ENCODE results near the gene COL4A1. TPM values are rescaled to one million over a fixed set of nuclear protein-coding genes. Genes with fewer than 3 reads are reported as not detected.

COL4A1 gene
- total and polyA plus RNA-seq, 2 donors = 334 to 1,096 TPM

- Histone ChIP-seq H3K36me3 (ENCODE audit: insufficient read depth) (no peaks in the 10 kb centered on the region), H3K4me1 (ENCODE audit: insufficient read depth) (no peaks in the 10 kb centered on the region), H3K27ac (ENCODE audit: low read depth) (no peak overlapping the region), H3K4me3 (ENCODE audit: low read depth, low read length) (no peak overlapping the region)
- WGBS = 82% methylated on average over 3 of the region's 3 CpGs
- DNase-seq (ENCODE audit: extremely low spot score) = no peak
These were observed 40.1 kb upstream of the COL4A1 start for GRCh38 chr13:110347088-110347487.

GRCh38 chr13:110346661-110347067 lies 39.7 kb upstream of the COL4A1 start:
- Histone ChIP-seq H3K4me1 (ENCODE audit: insufficient read depth) (no peaks in the 10 kb centered on the region), H3K27ac (ENCODE audit: low read depth) (no peak overlapping the region), H3K4me3 (ENCODE audit: low read depth, low read length) (no peak overlapping the region), H3K36me3 (ENCODE audit: insufficient read depth) (no peaks in the 10 kb centered on the region)
- 89% methylated on average over 17 of the region's 17 CpGs for WGBS
- DNase-seq (ENCODE audit: extremely low spot score) = no peak

- no peaks in the 10 kb centered on the region for H3K36me3 ChIP-seq (ENCODE audit: insufficient read depth)
- H3K27ac ChIP-seq (ENCODE audit: low read depth) = no peak overlapping the region
- WGBS = 85% methylated on average over 4 of the region's 4 CpGs
- DNase-seq (ENCODE audit: extremely low spot score) = no peak
- H3K4me1 ChIP-seq (ENCODE audit: insufficient read depth) = no peaks in the 10 kb centered on the region
- H3K4me3 ChIP-seq (ENCODE audit: low read depth, low read length) = no peak overlapping the region
These were observed 38.7 kb upstream of the COL4A1 start for GRCh38 chr13:110345701-110346100.

GRCh38 chr13:110345266-110345665 lies 38.3 kb upstream of the COL4A1 start:
- Histone ChIP-seq H3K27ac (ENCODE audit: low read depth) (no peak overlapping the region), H3K36me3 (ENCODE audit: insufficient read depth) (no peaks in the 10 kb centered on the region), H3K4me3 (ENCODE audit: low read depth, low read length) (no peak overlapping the region), H3K4me1 (ENCODE audit: insufficient read depth) (no peaks in the 10 kb centered on the region)
- no peak for DNase-seq (ENCODE audit: extremely low spot score)
- 94% methylated on average over 7 of the region's 7 CpGs for WGBS

- H3K4me1 ChIP-seq (ENCODE audit: insufficient read depth) = no peaks in the 10 kb centered on the region
- DNase-seq (ENCODE audit: extremely low spot score) = no peak
- no peaks in the 10 kb centered on the region for H3K36me3 ChIP-seq (ENCODE audit: insufficient read depth)
- no peak overlapping the region for H3K4me3 ChIP-seq (ENCODE audit: low read depth, low read length)
- no peak overlapping the region for H3K27ac ChIP-seq (ENCODE audit: low read depth)
- 92% methylated on average over 5 of the region's 5 CpGs for WGBS
These were observed 37.4 kb upstream of the COL4A1 start for GRCh38 chr13:110344320-110344719.

GRCh38 chr13:110343241-110343865 lies 36.4 kb upstream of the COL4A1 start:
- DNase-seq (ENCODE audit: extremely low spot score) = no peak
- no peak overlapping the region for H3K4me3 ChIP-seq (ENCODE audit: low read depth, low read length)
- no peaks in the 10 kb centered on the region for H3K36me3 ChIP-seq (ENCODE audit: insufficient read depth)
- WGBS = 67% methylated on average over 16 of the region's 16 CpGs
- H3K27ac ChIP-seq (ENCODE audit: low read depth) = no peak overlapping the region
- H3K4me1 ChIP-seq (ENCODE audit: insufficient read depth) = no peaks in the 10 kb centered on the region

GRCh38 chr13:110342474-110342873 lies 35.5 kb upstream of the COL4A1 start:
- WGBS = 84% methylated on average over 9 of the region's 9 CpGs
- Histone ChIP-seq H3K36me3 (ENCODE audit: insufficient read depth) (no peaks in the 10 kb centered on the region), H3K4me3 (ENCODE audit: low read depth, low read length) (no peak overlapping the region), H3K27ac (ENCODE audit: low read depth) (no peak overlapping the region), H3K4me1 (ENCODE audit: insufficient read depth) (no peaks in the 10 kb centered on the region)
- no peak for DNase-seq (ENCODE audit: extremely low spot score)

- DNase-seq (ENCODE audit: extremely low spot score) = no peak
- Histone ChIP-seq H3K4me1 (ENCODE audit: insufficient read depth) (no peaks in the 10 kb centered on the region), H3K36me3 (ENCODE audit: insufficient read depth) (no peaks in the 10 kb centered on the region), H3K27ac (ENCODE audit: low read depth) (peak overlapping the region; percentile 72), H3K4me3 (ENCODE audit: low read depth, low read length) (no peak overlapping the region)
- 18% methylated on average over 14 of the region's 14 CpGs for WGBS
These were observed 34.7 kb upstream of the COL4A1 start for GRCh38 chr13:110341445-110342244.

GRCh38 chr13:110340812-110341444 lies 34.0 kb upstream of the COL4A1 start:
- Histone ChIP-seq H3K27ac (ENCODE audit: low read depth) (peak overlapping the region; percentile 72), H3K4me3 (ENCODE audit: low read depth, low read length) (no peak overlapping the region), H3K36me3 (ENCODE audit: insufficient read depth) (no peaks in the 10 kb centered on the region), H3K4me1 (ENCODE audit: insufficient read depth) (no peaks in the 10 kb centered on the region)
- WGBS = 13% methylated on average over 24 of the region's 24 CpGs
- no peak for DNase-seq (ENCODE audit: extremely low spot score)

- no peaks in the 10 kb centered on the region for H3K4me1 ChIP-seq (ENCODE audit: insufficient read depth)
- H3K4me3 ChIP-seq (ENCODE audit: low read depth, low read length) = no peak overlapping the region
- no peak for DNase-seq (ENCODE audit: extremely low spot score)
- H3K27ac ChIP-seq (ENCODE audit: low read depth) = peak overlapping the region; percentile 72
- no peaks in the 10 kb centered on the region for H3K36me3 ChIP-seq (ENCODE audit: insufficient read depth)
- 89% methylated on average over 9 of the region's 9 CpGs for WGBS
These were observed 33.1 kb upstream of the COL4A1 start for GRCh38 chr13:110339975-110340550.

GRCh38 chr13:110339263-110339662 lies 32.3 kb upstream of the COL4A1 start:
- Histone ChIP-seq H3K36me3 (ENCODE audit: insufficient read depth) (no peaks in the 10 kb centered on the region), H3K27ac (ENCODE audit: low read depth) (peak overlapping the region; percentile 19), H3K4me1 (ENCODE audit: insufficient read depth) (no peaks in the 10 kb centered on the region), H3K4me3 (ENCODE audit: low read depth, low read length) (no peak overlapping the region)
- WGBS = 57% methylated on average over 6 of the region's 6 CpGs
- no peak for DNase-seq (ENCODE audit: extremely low spot score)

GRCh38 chr13:110338441-110339101 lies 31.6 kb upstream of the COL4A1 start:
- WGBS = 15% methylated on average over 13 of the region's 13 CpGs
- Histone ChIP-seq H3K36me3 (ENCODE audit: insufficient read depth) (no peaks in the 10 kb centered on the region), H3K4me1 (ENCODE audit: insufficient read depth) (no peaks in the 10 kb centered on the region), H3K27ac (ENCODE audit: low read depth) (peak overlapping the region; percentile 43), H3K4me3 (ENCODE audit: low read depth, low read length) (no peak overlapping the region)
- no peak for DNase-seq (ENCODE audit: extremely low spot score)

- Histone ChIP-seq H3K4me1 (ENCODE audit: insufficient read depth) (no peaks in the 10 kb centered on the region), H3K27ac (ENCODE audit: low read depth) (no peak overlapping the region), H3K4me3 (ENCODE audit: low read depth, low read length) (no peak overlapping the region), H3K36me3 (ENCODE audit: insufficient read depth) (no peaks in the 10 kb centered on the region)
- 56% methylated on average over 7 of the region's 7 CpGs for WGBS
- no peak for DNase-seq (ENCODE audit: extremely low spot score)
These were observed 30.3 kb upstream of the COL4A1 start for GRCh38 chr13:110337247-110337646.
